Smooth muscle cell (in vitro differentiated cells): Measurements from ENCODE around the gene TOR1B. TPM values are rescaled to one million over a fixed set of nuclear protein-coding genes. Genes with fewer than 3 reads are reported as not detected.
A peak's percentile ranks its signal among the peaks of the same experiment; 100 is the strongest.
"Not testable (repeated sequence)": the region's sequence is repeated elsewhere in the genome, so short reads cannot be mapped to it uniquely, and the experiment has no call there.

Experiments
- DNase-seq: peaks from one replicate; lab custom pipeline; 2025; ENCODE audit not compliant: unreplicated experiment; lab: John Stamatoyannopoulos, UW
- H2AFZ ChIP-seq: fragments of 200-600 bp; sonication (generic); 2 replicates; pipeline ENCODE4 v1.6.0; 2016; ENCODE audit warnings: antibody characterized with exemption, low read depth, mild to moderate bottlenecking
- H3F3A ChIP-seq: fragments of 200-600 bp; sonication (generic); 2 replicates; pipeline ENCODE4 v1.6.0; 2017; ENCODE audit warnings: antibody characterized with exemption, low read depth
- H3K27ac ChIP-seq: fragments of 200-600 bp; sonication (generic); 2 replicates; pipeline ENCODE4 v1.5.1; 2016; ENCODE audit warnings: low read depth, mild to moderate bottlenecking
- H3K27me3 ChIP-seq: fragments of 200-600 bp; sonication (generic); 2 replicates; pipeline ENCODE4 v1.6.1; 2016; ENCODE audit warnings: low read depth, mild to moderate bottlenecking
- H3K36me3 ChIP-seq: fragments of 200-600 bp; sonication (generic); 2 replicates; pipeline ENCODE4 v1.5.1; 2016; ENCODE audit warnings: low read depth
- H3K4me1 ChIP-seq: fragments of 200-600 bp; sonication (generic); 2 replicates; pipeline ENCODE4 v1.5.1; 2016; ENCODE audit warnings: low read depth
- H3K4me2 ChIP-seq: fragments of 200-600 bp; sonication (generic); 2 replicates; pipeline ENCODE4 v1.6.0; 2016; ENCODE audit warnings: mild to moderate bottlenecking
- H3K4me3 ChIP-seq: fragments of 200-600 bp; sonication (generic); 2 replicates; pipeline ENCODE4 v1.5.1; 2016; ENCODE audit warnings: mild to moderate bottlenecking
- H3K79me2 ChIP-seq: fragments of 200-600 bp; sonication (generic); 2 replicates; pipeline ENCODE4 v1.6.0; 2016; ENCODE audit warnings: low read depth, mild to moderate bottlenecking
- H3K9ac ChIP-seq: fragments of 200-600 bp; sonication (generic); 2 replicates; pipeline ENCODE4 v1.6.0; 2016; ENCODE audit warnings: low read depth
- H3K9me3 ChIP-seq: fragments of 200-600 bp; sonication (generic); replicated peaks from 2 replicates; pipeline ENCODE4 v1.5.1; 2016; ENCODE audit warnings: low read depth
- H4K20me1 ChIP-seq: fragments of 200-600 bp; sonication (generic); 2 replicates; pipeline ENCODE4 v1.6.0; 2016; ENCODE audit warnings: low read depth
- WGBS: methylation state at CpG from one replicate; pipeline ENCODE4 v1.1.7; 2016; ENCODE audit warnings: low lambda C conversion rate; 5-methylcytosine and 5-hydroxymethylcytosine counted together
- polyA plus RNA-seq: library from polyadenylated mRNA; unstranded; fragments of >200 nt; fragmentation: Nextera tagmentation; extraction: Ambion mirVana; gene quantifications from 2 replicates; pipeline ENCODE4 v1.2.1, GENCODE V29; 2016
- total RNA-seq: library from RNA; depleted of rRNA; stranded (reverse); fragments of >200 nt; gene quantifications from 2 replicates; pipeline ENCODE4 v1.2.3, GENCODE V29; 2014
- TF ChIP-seq, protein P1 (sequence below): fragments of 200-600 bp; sonication (generic); IDR thresholded peaks from 2 replicates; pipeline ENCODE4 v1.5.1; 2017; ENCODE audit warnings: borderline replicate concordance, mild to moderate bottlenecking, antibody characterized with exemption; ENCODE audit not compliant: insufficient read depth, poor library complexity, severe bottlenecking

Gene TOR1B
- total and polyA plus RNA-seq, 2 experiments from 2014 or later = 10.3 to 60.0 TPM

DNA sequence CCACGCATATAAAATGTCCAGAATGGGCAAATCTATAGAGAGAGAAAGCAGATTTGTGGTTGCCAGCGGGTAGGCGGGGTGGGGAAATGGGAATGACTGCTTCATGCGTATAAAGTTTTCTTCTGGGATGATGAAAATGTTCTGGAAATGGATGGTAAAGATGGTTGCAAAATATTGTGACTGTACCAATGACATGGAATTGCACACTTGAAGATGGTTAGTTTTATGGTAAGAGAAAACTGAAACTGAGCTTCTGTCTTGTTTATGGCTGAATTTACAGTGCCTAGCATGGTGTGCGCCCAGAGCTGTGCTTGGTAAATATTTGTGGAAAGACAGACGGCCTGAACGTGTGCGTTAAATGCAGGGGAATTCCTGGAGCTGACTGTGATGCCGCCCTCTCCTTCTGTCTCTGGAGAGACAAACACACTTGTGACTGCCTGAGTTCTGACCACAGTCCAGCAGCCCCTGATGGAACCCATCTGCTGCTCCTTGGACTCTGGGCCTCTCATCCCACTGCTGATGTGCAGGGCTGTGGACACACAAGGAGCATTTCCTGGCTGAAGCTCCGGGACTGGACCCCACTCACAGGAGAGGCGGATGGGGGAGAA is 41.6 kb upstream of the TOR1B start:
- Histone ChIP-seq H3K4me1 (peaks cover 6% of the 10 kb centered on the region), H3K4me3 (no peak overlapping the region), H3K27me3 (no peaks in the 10 kb centered on the region), H3K4me2 (peak overlapping the region; percentile 5), H3K27ac (peak overlapping the region; percentile 84), H4K20me1 (no peaks in the 10 kb centered on the region), H2AFZ (no peak overlapping the region), H3K36me3 (no peaks in the 10 kb centered on the region), H3K9ac (peak overlapping the region; percentile 20), H3F3A (peaks cover 23% of the 10 kb centered on the region), H3K9me3 (no peaks in the 10 kb centered on the region), H3K79me2 (no peaks in the 10 kb centered on the region)
- 48% methylated on average over 11 of the region's 11 CpGs for WGBS
- DNase-seq = no peak
- TF ChIP-seq, protein P1, sequence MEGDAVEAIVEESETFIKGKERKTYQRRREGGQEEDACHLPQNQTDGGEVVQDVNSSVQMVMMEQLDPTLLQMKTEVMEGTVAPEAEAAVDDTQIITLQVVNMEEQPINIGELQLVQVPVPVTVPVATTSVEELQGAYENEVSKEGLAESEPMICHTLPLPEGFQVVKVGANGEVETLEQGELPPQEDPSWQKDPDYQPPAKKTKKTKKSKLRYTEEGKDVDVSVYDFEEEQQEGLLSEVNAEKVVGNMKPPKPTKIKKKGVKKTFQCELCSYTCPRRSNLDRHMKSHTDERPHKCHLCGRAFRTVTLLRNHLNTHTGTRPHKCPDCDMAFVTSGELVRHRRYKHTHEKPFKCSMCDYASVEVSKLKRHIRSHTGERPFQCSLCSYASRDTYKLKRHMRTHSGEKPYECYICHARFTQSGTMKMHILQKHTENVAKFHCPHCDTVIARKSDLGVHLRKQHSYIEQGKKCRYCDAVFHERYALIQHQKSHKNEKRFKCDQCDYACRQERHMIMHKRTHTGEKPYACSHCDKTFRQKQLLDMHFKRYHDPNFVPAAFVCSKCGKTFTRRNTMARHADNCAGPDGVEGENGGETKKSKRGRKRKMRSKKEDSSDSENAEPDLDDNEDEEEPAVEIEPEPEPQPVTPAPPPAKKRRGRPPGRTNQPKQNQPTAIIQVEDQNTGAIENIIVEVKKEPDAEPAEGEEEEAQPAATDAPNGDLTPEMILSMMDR = no peak

DNA sequence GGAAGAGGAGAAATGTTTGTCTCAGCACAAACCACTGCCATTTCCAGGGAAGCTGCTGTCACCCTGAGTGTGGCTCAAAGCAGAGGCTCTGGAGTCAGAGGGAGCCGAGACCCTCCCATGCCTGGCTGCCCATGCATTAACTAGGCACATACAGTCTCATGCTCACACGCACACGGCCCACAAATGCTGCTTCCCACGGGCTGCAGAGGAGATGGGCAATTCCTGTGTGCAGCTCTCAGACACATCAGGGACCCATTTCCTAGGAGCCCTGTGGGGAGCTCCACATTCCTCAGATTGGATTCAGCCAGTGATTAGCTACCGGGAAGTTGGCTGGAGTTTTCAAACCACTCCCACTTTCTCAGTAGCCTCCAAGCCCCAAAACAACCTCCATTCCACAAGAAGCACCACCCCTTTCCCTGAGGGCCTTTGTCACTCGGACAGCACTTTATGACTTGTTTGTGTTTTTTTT is 41.0 kb upstream of the TOR1B start:
- WGBS = 38% methylated on average over 6 of the region's 6 CpGs
- no peak for DNase-seq
- H3K27ac ChIP-seq = peak overlapping the region; percentile 84

DNA sequence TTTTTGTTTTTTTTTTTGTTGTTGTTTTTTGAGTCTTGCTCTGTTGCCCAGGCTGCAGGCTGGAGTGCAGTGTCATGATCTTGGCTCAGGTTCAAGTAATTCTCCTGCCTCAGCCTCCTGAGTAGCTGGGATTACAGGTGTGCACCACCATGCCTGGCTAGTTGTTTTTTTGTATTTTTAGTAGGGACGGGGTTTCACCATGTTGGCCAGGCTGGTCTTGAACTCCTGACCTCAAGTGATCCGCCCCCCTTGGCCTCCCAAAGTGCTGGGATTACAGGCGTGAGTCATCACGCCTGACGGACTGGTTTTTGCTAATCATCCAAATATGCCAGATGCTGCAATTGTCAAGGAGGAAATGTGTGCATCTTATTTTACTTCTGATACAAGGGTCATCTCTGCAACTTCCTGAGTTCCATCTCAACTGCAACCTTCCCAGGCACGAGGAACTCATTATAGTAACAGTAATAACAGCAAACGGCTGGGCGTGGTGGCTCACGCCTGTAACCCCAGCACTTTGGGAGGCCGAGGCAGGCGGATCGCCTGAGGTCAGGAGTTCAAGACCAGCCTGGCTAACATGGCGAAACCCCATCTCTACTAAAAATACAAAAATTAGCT is 40.5 kb upstream of the TOR1B start:
- not testable (repeated sequence) for DNase-seq, H3K27me3 ChIP-seq, H3K4me1 ChIP-seq, H2AFZ ChIP-seq, H3K79me2 ChIP-seq, H3K4me3 ChIP-seq, H3K36me3 ChIP-seq, H4K20me1 ChIP-seq, H3K9me3 ChIP-seq
- peak overlapping the region; percentile 84 for H3K27ac ChIP-seq
- WGBS = 47% methylated on average over 13 of the region's 13 CpGs
- H3K9ac ChIP-seq = peak overlapping the region; percentile 20
- H3K4me2 ChIP-seq = peak overlapping the region; percentile 5
- H3F3A ChIP-seq = peaks cover 23% of the 10 kb centered on the region

More for the DNA sequence above, 41.0 kb upstream of the TOR1B start:
- H3K9me3 ChIP-seq = no peaks in the 10 kb centered on the region
- TF ChIP-seq, protein P1 = no peak
- H2AFZ ChIP-seq = no peak overlapping the region
- peak overlapping the region; percentile 20 for H3K9ac ChIP-seq
- peaks cover 23% of the 10 kb centered on the region for H3F3A ChIP-seq
- no peaks in the 10 kb centered on the region for H3K79me2 ChIP-seq
- H3K4me3 ChIP-seq = no peak overlapping the region
- no peaks in the 10 kb centered on the region for H3K27me3 ChIP-seq
- H3K36me3 ChIP-seq = no peaks in the 10 kb centered on the region
- no peaks in the 10 kb centered on the region for H4K20me1 ChIP-seq
- peaks cover 6% of the 10 kb centered on the region for H3K4me1 ChIP-seq
- H3K4me2 ChIP-seq = peak overlapping the region; percentile 5

GRCh38 chr9:129762985-129763926 is 39.7 kb upstream of the TOR1B start:
- no peaks in the 10 kb centered on the region for H3K79me2 ChIP-seq
- no peak overlapping the region for H2AFZ ChIP-seq
- no peaks in the 10 kb centered on the region for H4K20me1 ChIP-seq
- H3K9ac ChIP-seq = no peak overlapping the region
- no peaks in the 10 kb centered on the region for H3K27me3 ChIP-seq
- no peak for DNase-seq
- peaks cover 23% of the 10 kb centered on the region for H3F3A ChIP-seq
- peak overlapping the region; percentile 84 for H3K27ac ChIP-seq
- H3K4me2 ChIP-seq = peak overlapping the region; percentile 37
- H3K4me1 ChIP-seq = peaks cover 6% of the 10 kb centered on the region
- 64% methylated on average over 13 of the region's 13 CpGs for WGBS
- TF ChIP-seq, protein P1 = no peak
- no peak overlapping the region for H3K4me3 ChIP-seq
- H3K9me3 ChIP-seq = no peaks in the 10 kb centered on the region
- H3K36me3 ChIP-seq = no peaks in the 10 kb centered on the region
